Measurements from ENCODE around the gene NFKBIA. TPM values are rescaled to one million over a fixed set of nuclear protein-coding genes. Genes with fewer than 3 reads are reported as not detected.
A peak's percentile ranks its signal among the peaks of the same experiment; 100 is the strongest.
"Not testable (repeated sequence)": the region's sequence is repeated elsewhere in the genome, so short reads cannot be mapped to it uniquely, and the experiment has no call there.

The NFKBIA gene
- total RNA-seq, 6 experiments from 2014 or later, result 84.8 to 140 (median 106) TPM

GRCh38 chr14:35400648-35401421, 3.7 kb downstream of the NFKBIA start:
- peak overlapping the region; percentile 72 to 81 (median 79) for H3K4me3 ChIP-seq
- H3K36me3 ChIP-seq, result peaks cover 8 to 36% (median 31%) of the 10 kb centered on the region in 4 donors
- intact Hi-C loops (cut with DNase I), result loop anchor here (5.0 kb wide), 1 partner anchor 64 kb away; no protein-coding TSS in a partner anchor
- H3K27me3 ChIP-seq, result no peaks in the 10 kb centered on the region
- WGBS (ENCODE audit: insufficient coverage, low coverage, low lambda C conversion rate, missing lambda C conversion rate), result 22% methylated on average over 10 of the region's 10 CpGs
- H3K9me3 ChIP-seq, result no peaks in the 10 kb centered on the region
- ATAC-seq, result peak in 1 of 4 donors; percentile 0
- TF ChIP-seq CTCF (IDR thresholded peaks at IDR 0.05) (no peak), POLR2A (IDR thresholded peaks at IDR 0.05) (peak; percentile 55)
- DNase-seq, result peak in 1 of 3 donors; percentile 47
- H3K27ac ChIP-seq, result peak overlapping the region; percentile 99
- H3K4me1 ChIP-seq, result peaks cover 0 to 30% (median 7%) of the 10 kb centered on the region in 4 donors

- no peak overlapping the region for H3K4me3 ChIP-seq
- H3K9me3 ChIP-seq, result no peaks in the 10 kb centered on the region
- intact Hi-C loops (cut with DNase I), result no loop called here
- TF ChIP-seq POLR2A (IDR thresholded peaks at IDR 0.05) (peak; percentile 13), CTCF (IDR thresholded peaks at IDR 0.05) (no peak)
- peak overlapping the region; percentile 60 to 99 (median 99) for H3K27ac ChIP-seq
- H3K4me1 ChIP-seq, result peaks cover 0 to 24% (median 5%) of the 10 kb centered on the region in 4 donors
- ATAC-seq, result peak in 1 of 4 donors; percentile 0
- peaks cover 8 to 36% (median 31%) of the 10 kb centered on the region in 4 donors for H3K36me3 ChIP-seq
- DNase-seq, result no peak
- 69% methylated on average over 12 of the region's 15 CpGs for WGBS (ENCODE audit: insufficient coverage, low coverage, low lambda C conversion rate, missing lambda C conversion rate)
- H3K27me3 ChIP-seq, result no peaks in the 10 kb centered on the region
Observed at GRCh38 chr14:35399083-35399937, 5.2 kb downstream of the NFKBIA start.

- Histone ChIP-seq H3K36me3 (peaks cover 8 to 30% (median 28%) of the 10 kb centered on the region in 4 donors), H3K4me3 (no peak overlapping the region), H3K27me3 (no peaks in the 10 kb centered on the region), H3K9me3 (no peaks in the 10 kb centered on the region), H3K4me1 (peaks cover 0 to 24% (median 5%) of the 10 kb centered on the region in 4 donors), H3K27ac (peak overlapping the region; percentile 48 to 60 (median 48))
- intact Hi-C loops (cut with DNase I), result no loop called here
- no peak for DNase-seq
- WGBS (ENCODE audit: insufficient coverage, low coverage, low lambda C conversion rate, missing lambda C conversion rate), result 11% methylated on average over 4 of the region's 4 CpGs
- ATAC-seq, result peak in 3 of 4 donors; percentile 2 to 41 (median 7)
- TF ChIP-seq CTCF (IDR thresholded peaks at IDR 0.05) (no peak), POLR2A (IDR thresholded peaks at IDR 0.05) (no peak)
Observed at GRCh38 chr14:35398071-35398584, 6.4 kb downstream of the NFKBIA start.

GRCh38 chr14:35396610-35397009, 7.9 kb downstream of the NFKBIA start:
- DNase-seq; H3K4me3 ChIP-seq; intact Hi-C loops (cut with DNase I); H3K27me3 ChIP-seq; H3K9me3 ChIP-seq; ATAC-seq: not testable (repeated sequence)
- H3K27ac ChIP-seq, result peak overlapping the region in 1 of 3 donors; percentile 60
- peaks cover 0 to 22% (median 4%) of the 10 kb centered on the region in 4 donors for H3K4me1 ChIP-seq
- no CpG with 5 or more reads among the region's 7 CpGs for WGBS (ENCODE audit: insufficient coverage, low coverage, low lambda C conversion rate, missing lambda C conversion rate)
- peaks cover 4 to 15% (median 13%) of the 10 kb centered on the region in 4 donors for H3K36me3 ChIP-seq

Measured in right lobe of liver (tissue), 6 donors.